ENCODE measurements around the gene NUAK1.

The NUAK1 gene

DNA sequence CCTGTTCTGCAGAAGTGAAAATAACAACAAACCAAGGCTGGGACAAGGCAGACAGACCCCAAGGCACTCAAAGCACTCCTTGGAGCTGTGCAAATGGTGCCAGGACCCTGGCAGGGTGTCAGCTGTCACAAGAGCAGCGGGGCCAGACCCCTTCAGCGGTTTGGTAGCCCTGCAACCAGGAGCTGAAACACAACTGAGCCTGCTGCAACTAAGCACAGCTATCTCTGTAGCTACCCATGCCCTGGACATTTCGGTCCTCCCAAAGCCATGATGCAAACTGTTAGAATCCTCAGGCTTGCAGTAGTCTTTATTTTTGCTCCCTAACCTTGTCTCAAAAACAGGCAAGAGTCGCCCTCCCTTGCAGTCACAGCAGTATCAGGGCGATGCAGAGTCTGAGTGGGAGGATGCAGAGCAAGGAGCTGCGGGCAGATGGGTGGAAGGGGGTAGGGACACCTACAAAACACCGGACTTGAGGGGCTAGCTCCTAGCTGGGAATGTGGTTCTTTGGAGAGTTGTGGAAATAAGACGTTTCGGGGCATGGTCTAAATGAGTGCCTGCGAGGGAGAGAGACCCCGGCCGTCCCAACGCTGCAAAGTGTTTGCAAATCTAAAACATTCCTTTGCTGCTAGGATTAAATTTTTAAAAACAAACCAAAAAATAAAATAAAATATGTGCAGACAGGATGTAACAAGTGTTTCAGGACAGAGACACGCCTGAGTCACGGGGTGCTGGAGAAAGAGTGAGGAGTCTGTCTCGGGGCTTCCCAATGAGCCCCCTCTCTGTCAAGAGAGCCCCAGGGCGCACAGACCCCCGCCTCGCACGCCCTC is 1.0 kb downstream of the NUAK1 start:
- peaks cover 0 to 23% of the 10 kb centered on the region in 2 donors for H3K4me1 ChIP-seq (ENCODE audit: control insufficient read depth in 1 of 2, insufficient read depth in 2 of 2, low read length in 2 of 2)
- H3K27ac ChIP-seq (ENCODE audit: low read length) = no peak overlapping the region
- no peaks in the 10 kb centered on the region for H3K27me3 ChIP-seq (ENCODE audit: low read depth, low read length)

DNA sequence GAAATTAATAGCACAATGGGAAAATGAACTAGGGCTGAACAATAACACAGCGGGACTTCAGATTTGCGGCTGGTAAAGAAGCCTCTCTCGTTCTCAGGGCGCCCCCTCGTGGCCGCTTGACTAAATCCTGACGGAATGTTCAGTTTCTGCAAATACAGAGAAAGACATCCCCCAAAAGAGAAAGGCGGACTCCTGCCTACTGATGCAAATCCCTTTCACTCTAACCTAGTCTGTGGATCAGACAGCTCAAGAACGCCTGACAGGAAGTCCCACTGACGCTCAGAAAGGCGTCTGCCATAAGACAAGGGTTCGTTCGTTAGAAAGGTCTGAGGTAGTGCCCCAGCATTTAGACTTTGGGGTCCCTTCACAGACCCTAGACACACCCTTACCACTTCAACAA is 2.5 kb downstream of the NUAK1 start:
- Histone ChIP-seq H3K9me3 (ENCODE audit: control insufficient read depth in 1 of 2, low read length in 2 of 2) (no peaks in the 10 kb centered on the region), H3K27me3 (ENCODE audit: low read depth, low read length) (no peaks in the 10 kb centered on the region), H3K36me3 (ENCODE audit: control insufficient read depth in 1 of 2, insufficient read depth in 2 of 2, low read length in 2 of 2) (no peaks in the 10 kb centered on the region), H3K4me3 (ENCODE audit: low read depth in 1 of 2, low read length in 2 of 2) (peak overlapping the region; percentile 41 to 74), H3K4me1 (ENCODE audit: control insufficient read depth in 1 of 2, insufficient read depth in 2 of 2, low read length in 2 of 2) (peaks cover 0 to 35% of the 10 kb centered on the region in 2 donors), H3K27ac (ENCODE audit: low read length) (peak overlapping the region; percentile 46)

More for the DNA sequence above, 1.0 kb downstream of the NUAK1 start:
- Histone ChIP-seq H3K36me3 (ENCODE audit: control insufficient read depth in 1 of 2, insufficient read depth in 2 of 2, low read length in 2 of 2) (no peaks in the 10 kb centered on the region), H3K4me3 (ENCODE audit: low read depth in 1 of 2, low read length in 2 of 2) (peak overlapping the region; percentile 48 to 74), H3K9me3 (ENCODE audit: control insufficient read depth in 1 of 2, low read length in 2 of 2) (no peaks in the 10 kb centered on the region)

DNA sequence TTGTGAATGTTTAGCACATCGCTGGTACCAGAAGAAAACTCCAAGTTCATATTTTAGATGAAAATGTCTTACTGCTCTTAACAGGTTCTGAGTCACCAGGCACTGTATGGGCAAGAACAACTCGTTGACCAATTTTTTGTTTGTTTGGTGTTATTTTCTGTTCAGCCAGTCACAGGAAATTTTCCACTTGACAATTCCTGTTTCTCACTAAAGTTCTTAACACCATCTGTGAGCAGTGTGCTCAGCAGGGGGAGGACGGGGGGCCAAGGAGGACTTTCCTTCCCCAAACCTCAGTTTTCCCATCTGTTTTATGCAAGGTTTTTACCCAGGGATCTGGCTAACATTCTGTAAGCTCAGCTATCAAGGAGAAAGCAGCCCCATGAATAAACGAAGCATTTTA is 3.0 kb downstream of the NUAK1 start:
- H3K27ac ChIP-seq (ENCODE audit: low read length) = peak overlapping the region; percentile 36
- no peaks in the 10 kb centered on the region for H3K9me3 ChIP-seq (ENCODE audit: control insufficient read depth in 1 of 2, low read length in 2 of 2)
- H3K4me1 ChIP-seq (ENCODE audit: control insufficient read depth in 1 of 2, insufficient read depth in 2 of 2, low read length in 2 of 2) = peaks cover 0 to 37% of the 10 kb centered on the region in 2 donors
- H3K27me3 ChIP-seq (ENCODE audit: low read depth, low read length) = no peaks in the 10 kb centered on the region
- H3K4me3 ChIP-seq (ENCODE audit: low read depth in 1 of 2, low read length in 2 of 2) = peak overlapping the region; percentile 18 to 74
- H3K36me3 ChIP-seq (ENCODE audit: control insufficient read depth in 1 of 2, insufficient read depth in 2 of 2, low read length in 2 of 2) = no peaks in the 10 kb centered on the region

DNA sequence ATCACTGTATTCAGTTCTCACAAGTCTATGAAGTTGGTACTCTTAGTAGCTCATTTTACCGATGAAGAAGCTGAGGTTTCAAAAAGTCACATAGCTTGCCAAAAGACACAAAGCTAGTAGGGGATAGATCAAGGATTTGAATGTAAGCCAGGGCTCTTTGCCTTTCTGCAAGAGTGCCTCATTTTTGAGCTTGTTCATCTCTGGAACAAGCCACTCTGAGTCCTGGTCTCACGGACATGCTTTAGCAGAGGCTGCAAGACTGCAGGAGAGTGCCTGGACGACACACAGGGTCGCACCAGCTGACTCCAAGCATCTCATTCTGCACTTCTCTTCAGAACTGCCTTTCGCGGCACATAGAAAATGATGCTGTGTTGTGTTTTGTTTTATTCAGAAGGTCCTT is 3.7 kb downstream of the NUAK1 start:
- no peak overlapping the region for H3K27ac ChIP-seq (ENCODE audit: low read length)

DNA sequence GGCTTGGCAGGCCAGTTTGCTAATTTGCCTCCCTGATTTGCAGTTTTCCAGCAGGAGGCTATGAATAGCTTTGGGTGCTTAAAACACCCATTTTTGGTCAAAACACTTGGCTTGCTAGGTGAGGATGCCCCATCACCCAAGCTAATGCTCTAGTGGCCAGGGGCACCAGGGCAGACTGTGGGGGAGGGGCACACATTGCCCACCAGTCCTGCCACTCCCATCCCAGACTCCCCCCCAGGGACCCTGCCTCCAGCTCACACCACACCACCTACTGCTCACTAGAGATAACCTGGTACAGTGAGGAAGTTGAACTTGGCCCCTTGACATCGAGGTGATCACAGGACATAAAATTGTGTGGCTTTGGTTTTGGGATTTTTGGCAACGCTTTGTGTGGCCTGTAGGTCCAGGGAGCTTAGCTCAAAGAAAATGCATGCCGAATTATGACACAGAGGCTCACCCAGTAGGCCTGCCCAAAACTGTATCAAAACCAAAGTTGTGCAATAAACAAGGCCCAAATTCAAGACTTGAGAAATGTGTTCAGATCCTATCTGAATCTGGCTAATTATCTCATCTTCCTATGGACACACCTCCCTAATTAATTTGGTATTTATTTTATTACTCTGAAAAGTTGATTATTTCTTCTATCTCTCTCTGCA is 4.3 kb downstream of the NUAK1 start:
- no peak overlapping the region for H3K4me3 ChIP-seq (ENCODE audit: low read depth in 1 of 2, low read length in 2 of 2)
- no peaks in the 10 kb centered on the region for H3K9me3 ChIP-seq (ENCODE audit: control insufficient read depth in 1 of 2, low read length in 2 of 2)
- no peak overlapping the region for H3K27ac ChIP-seq (ENCODE audit: low read length)
- no peaks in the 10 kb centered on the region for H3K36me3 ChIP-seq (ENCODE audit: control insufficient read depth in 1 of 2, insufficient read depth in 2 of 2, low read length in 2 of 2)
- H3K27me3 ChIP-seq (ENCODE audit: low read depth, low read length) = no peaks in the 10 kb centered on the region
- H3K4me1 ChIP-seq (ENCODE audit: control insufficient read depth in 1 of 2, insufficient read depth in 2 of 2, low read length in 2 of 2) = peaks cover 0 to 31% of the 10 kb centered on the region in 2 donors

More for the DNA sequence above, 3.7 kb downstream of the NUAK1 start:
- H3K27me3 ChIP-seq (ENCODE audit: low read depth, low read length) = no peaks in the 10 kb centered on the region
- H3K9me3 ChIP-seq (ENCODE audit: control insufficient read depth in 1 of 2, low read length in 2 of 2) = no peaks in the 10 kb centered on the region
- peak overlapping the region in 1 of 2 donors; percentile 10 for H3K4me3 ChIP-seq (ENCODE audit: low read depth in 1 of 2, low read length in 2 of 2)
- H3K4me1 ChIP-seq (ENCODE audit: control insufficient read depth in 1 of 2, insufficient read depth in 2 of 2, low read length in 2 of 2) = peaks cover 0 to 31% of the 10 kb centered on the region in 2 donors
- no peaks in the 10 kb centered on the region for H3K36me3 ChIP-seq (ENCODE audit: control insufficient read depth in 1 of 2, insufficient read depth in 2 of 2, low read length in 2 of 2)

DNA sequence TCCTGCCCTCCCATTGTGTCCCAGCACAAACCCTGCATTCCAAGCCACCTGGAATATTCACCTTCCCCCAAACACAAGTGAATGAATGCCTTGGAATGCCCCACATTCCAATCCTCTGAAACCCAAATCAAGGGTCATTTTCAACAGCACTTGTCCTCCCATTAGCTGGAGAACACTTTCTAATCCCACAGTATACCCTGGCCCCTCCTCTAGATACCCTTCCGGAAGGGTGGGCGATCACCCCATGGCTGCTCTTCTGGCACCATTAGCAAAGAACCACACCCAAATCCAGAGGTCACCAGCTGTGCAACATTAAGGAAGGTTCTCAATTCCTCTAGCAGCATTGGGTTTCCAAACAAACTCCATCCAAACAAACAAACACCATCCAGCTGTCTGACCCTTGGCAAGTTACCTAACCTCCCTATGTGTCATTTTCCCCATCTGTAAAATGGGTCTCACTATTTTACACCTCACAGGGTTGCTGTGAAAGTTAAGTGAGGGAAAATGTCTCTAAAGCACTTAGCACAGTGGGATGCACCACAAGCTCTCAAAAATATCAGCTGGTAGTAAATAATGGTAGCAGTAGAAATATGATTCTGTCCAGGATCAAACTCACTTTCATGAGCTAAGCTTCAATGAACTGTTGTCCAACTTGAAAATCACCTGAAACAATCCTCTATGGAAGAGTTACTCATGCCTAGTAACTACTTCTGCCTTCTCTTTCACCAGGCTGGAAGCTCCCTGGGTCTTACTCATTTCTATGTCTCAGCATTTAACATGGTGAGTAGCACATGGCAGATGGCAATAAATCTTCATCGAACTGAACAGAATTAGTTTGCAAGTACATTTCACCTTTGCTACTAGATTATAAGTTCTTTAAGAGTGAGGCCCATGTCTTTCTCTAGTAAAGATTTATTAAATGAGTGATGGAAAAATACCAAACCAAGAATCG is 5.3 kb downstream of the NUAK1 start:
- Histone ChIP-seq H3K36me3 (ENCODE audit: control insufficient read depth in 1 of 2, insufficient read depth in 2 of 2, low read length in 2 of 2) (no peaks in the 10 kb centered on the region), H3K27me3 (ENCODE audit: low read depth, low read length) (no peaks in the 10 kb centered on the region), H3K9me3 (ENCODE audit: control insufficient read depth in 1 of 2, low read length in 2 of 2) (no peaks in the 10 kb centered on the region), H3K4me3 (ENCODE audit: low read depth in 1 of 2, low read length in 2 of 2) (no peak overlapping the region), H3K27ac (ENCODE audit: low read length) (no peak overlapping the region), H3K4me1 (ENCODE audit: control insufficient read depth in 1 of 2, insufficient read depth in 2 of 2, low read length in 2 of 2) (peaks cover 0 to 31% of the 10 kb centered on the region in 2 donors)

DNA sequence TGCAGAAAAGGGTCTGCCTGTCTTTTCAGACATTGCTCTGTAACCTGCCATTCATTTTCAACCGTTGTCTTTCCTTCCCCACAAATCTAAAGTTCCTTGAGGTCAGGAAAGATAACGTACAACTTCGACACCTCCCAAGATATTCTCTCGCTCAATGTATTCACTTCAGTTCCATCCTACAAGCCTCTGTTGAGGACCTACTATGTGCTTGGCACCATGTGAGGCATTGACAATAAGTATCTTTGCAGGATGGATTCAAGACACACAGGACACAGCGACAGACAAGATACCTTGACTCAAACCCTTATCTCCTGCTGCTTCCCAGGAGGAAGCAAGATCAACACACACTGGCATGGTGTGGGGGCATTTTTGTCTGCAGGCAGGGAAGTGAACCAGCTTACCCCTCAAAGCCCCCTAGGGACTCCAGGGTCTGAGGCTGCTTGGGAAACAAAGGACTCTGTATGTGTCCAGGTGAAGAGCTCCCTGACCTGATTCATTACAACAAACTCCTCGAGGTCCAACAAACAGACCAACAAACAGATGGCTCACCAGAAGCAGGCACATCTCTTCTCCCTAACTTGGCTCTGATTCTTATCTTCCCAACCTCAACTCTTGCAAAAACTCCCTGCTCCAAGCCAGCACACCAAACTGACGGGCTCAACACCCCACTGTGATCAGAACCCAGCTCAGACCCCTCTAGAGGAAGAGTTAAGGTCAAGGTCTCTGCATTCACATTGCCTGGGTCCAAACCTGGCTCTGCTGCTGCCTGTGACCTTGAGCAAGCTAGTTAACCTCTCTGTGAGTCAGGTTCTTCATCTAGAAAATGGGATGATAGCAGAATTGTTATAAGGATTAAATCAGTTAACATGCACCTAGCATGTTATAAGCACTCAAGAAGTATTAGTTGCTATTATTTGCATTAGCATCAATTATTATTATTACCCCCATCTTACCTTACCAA is 6.3 kb downstream of the NUAK1 start:
- Histone ChIP-seq H3K4me3 (ENCODE audit: low read depth in 1 of 2, low read length in 2 of 2) (no peak overlapping the region), H3K9me3 (ENCODE audit: control insufficient read depth in 1 of 2, low read length in 2 of 2) (no peaks in the 10 kb centered on the region), H3K36me3 (ENCODE audit: control insufficient read depth in 1 of 2, insufficient read depth in 2 of 2, low read length in 2 of 2) (no peaks in the 10 kb centered on the region), H3K4me1 (ENCODE audit: control insufficient read depth in 1 of 2, insufficient read depth in 2 of 2, low read length in 2 of 2) (peaks cover 4 to 31% of the 10 kb centered on the region in 2 donors), H3K27ac (ENCODE audit: low read length) (no peak overlapping the region), H3K27me3 (ENCODE audit: low read depth, low read length) (no peaks in the 10 kb centered on the region)

DNA sequence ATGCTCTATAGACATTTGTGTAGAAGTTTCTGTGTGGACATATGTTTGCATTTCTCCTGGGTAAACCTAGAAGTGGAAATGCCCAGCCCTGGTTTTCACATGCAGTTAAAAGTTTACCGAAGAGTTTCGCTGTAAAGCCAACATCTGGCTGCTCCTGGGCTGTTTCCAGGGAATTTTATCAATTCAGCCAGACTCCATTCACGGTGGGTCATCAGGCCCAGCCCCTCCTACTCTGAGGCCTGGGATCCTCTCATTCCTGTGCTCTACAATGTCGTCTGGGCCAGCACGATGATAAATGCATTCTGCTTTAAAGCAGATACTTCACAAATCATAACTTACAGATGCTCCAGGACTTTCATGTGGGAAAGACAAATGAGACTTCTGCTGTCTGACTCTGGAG is 7.1 kb downstream of the NUAK1 start:
- no peak overlapping the region for H3K27ac ChIP-seq (ENCODE audit: low read length)
- no peaks in the 10 kb centered on the region for H3K9me3 ChIP-seq (ENCODE audit: control insufficient read depth in 1 of 2, low read length in 2 of 2)
- no peak overlapping the region for H3K4me3 ChIP-seq (ENCODE audit: low read depth in 1 of 2, low read length in 2 of 2)
- H3K36me3 ChIP-seq (ENCODE audit: control insufficient read depth in 1 of 2, insufficient read depth in 2 of 2, low read length in 2 of 2) = no peaks in the 10 kb centered on the region
- peaks cover 7 to 30% of the 10 kb centered on the region in 2 donors for H3K4me1 ChIP-seq (ENCODE audit: control insufficient read depth in 1 of 2, insufficient read depth in 2 of 2, low read length in 2 of 2)
- no peaks in the 10 kb centered on the region for H3K27me3 ChIP-seq (ENCODE audit: low read depth, low read length)

- Histone ChIP-seq H3K27ac (ENCODE audit: low read length) (no peak overlapping the region), H3K27me3 (ENCODE audit: low read depth, low read length) (no peaks in the 10 kb centered on the region), H3K4me3 (ENCODE audit: low read depth in 1 of 2, low read length in 2 of 2) (no peak overlapping the region), H3K4me1 (ENCODE audit: control insufficient read depth in 1 of 2, insufficient read depth in 2 of 2, low read length in 2 of 2) (peaks cover 7 to 29% of the 10 kb centered on the region in 2 donors), H3K36me3 (ENCODE audit: control insufficient read depth in 1 of 2, insufficient read depth in 2 of 2, low read length in 2 of 2) (no peaks in the 10 kb centered on the region), H3K9me3 (ENCODE audit: control insufficient read depth in 1 of 2, low read length in 2 of 2) (no peaks in the 10 kb centered on the region)
Observed at GRCh38 chr12:106130474-106131113, 8.2 kb downstream of the NUAK1 start.

All from muscle layer of duodenum (tissue), 2 donors.